Fibroblast of pulmonary artery (primary cell): ENCODE data around the gene CILP2.

Experiments
- DNase-seq: peaks from one replicate; pipeline ENCODE4 v3.0.0-alpha.2; 2010; ENCODE audit warnings: low read depth
- H3K4me3 ChIP-seq: replicated peaks from 2 replicates; pipeline ENCODE4 v1.5.1; 2011; ENCODE audit warnings: low read depth, mild to moderate bottlenecking, control low read depth, low read length, moderate library complexity
- CTCF ChIP-seq: IDR thresholded peaks from 2 replicates; pipeline ENCODE4 v1.5.1; 2011; ENCODE audit warnings: mild to moderate bottlenecking, control low read depth, low read length, inconsistent platforms; ENCODE audit errors: missing control alignments

Gene CILP2

GRCh38 chr19:19537075-19538048 lies 703 bp upstream of the CILP2 start:
- H3K4me3 ChIP-seq: no peak overlapping the region
- TF ChIP-seq CTCF: no peak
- DNase-seq: no peak

- no peak overlapping the region for H3K4me3 ChIP-seq
- no peak for DNase-seq
- no peak for TF ChIP-seq CTCF
These were observed 711 bp downstream of the CILP2 start for GRCh38 chr19:19538785-19539166.

- H3K4me3 ChIP-seq: no peak overlapping the region
- no peak for TF ChIP-seq CTCF
These were observed 1.6 kb downstream of the CILP2 start for GRCh38 chr19:19539698-19540063.

GRCh38 chr19:19540064-19540714 lies 2.1 kb downstream of the CILP2 start:
- peak; percentile 61 for DNase-seq
- no peak overlapping the region for H3K4me3 ChIP-seq
- TF ChIP-seq CTCF: no peak

More at GRCh38 chr19:19539698-19540063, 1.6 kb downstream of the CILP2 start:
- no peak for DNase-seq

GRCh38 chr19:19540715-19541515 lies 2.9 kb downstream of the CILP2 start:
- no peak overlapping the region for H3K4me3 ChIP-seq
- no peak for TF ChIP-seq CTCF
- DNase-seq: peak; percentile 23

GRCh38 chr19:19541616-19542015 lies 3.6 kb downstream of the CILP2 start:
- no peak for DNase-seq
- H3K4me3 ChIP-seq: no peak overlapping the region
- no peak for TF ChIP-seq CTCF
